OCI-LY3 (cell line): ENCODE data around the gene NUDT9.
"Not testable (repeated sequence)": the region's sequence is repeated elsewhere in the genome, so short reads cannot be mapped to it uniquely, and the experiment has no call there.

Experiments
- H2AFZ ChIP-seq: fragments of 200-600, 300-600 bp; shearing (Covaris generic); 2 replicates; pipeline ENCODE4 v1.6.0; 2014; ENCODE audit warnings: antibody characterized with exemption, low read depth, low read length
- H3K27ac ChIP-seq: fragments of 200-600, 300-600 bp; sonication (generic); 2 replicates; pipeline ENCODE4 v1.5.1; 2014; ENCODE audit warnings: mild to moderate bottlenecking, low read length, moderate library complexity, mixed read lengths
- H3K27me3 ChIP-seq: fragments of 200-600, 300-600 bp; sonication (generic); 2 replicates; pipeline ENCODE4 v1.6.1; 2014; ENCODE audit warnings: low read depth, low read length, mixed read lengths
- H3K36me3 ChIP-seq: fragments of 200-600, 300-600 bp; sonication (generic); replicated peaks from 2 replicates; pipeline ENCODE3; 2014; ENCODE audit warnings: low read depth, low read length, mixed read lengths
- H3K4me1 ChIP-seq: fragments of 300-600, 200-600 bp; sonication (generic); 2 replicates; pipeline ENCODE4 v1.6.1; 2014; ENCODE audit warnings: low read length, mixed read lengths
- H3K4me2 ChIP-seq: fragments of 200-600, 300-600 bp; sonication (generic); 2 replicates; pipeline ENCODE4 v1.6.1; 2014; ENCODE audit warnings: low read length, mixed read lengths
- H3K4me3 ChIP-seq: fragments of 300-600, 200-600 bp; sonication (generic); 2 replicates; pipeline ENCODE4 v1.5.1; 2014; ENCODE audit warnings: antibody characterized with exemption, mild to moderate bottlenecking, low read length, moderate library complexity
- H3K79me2 ChIP-seq: fragments of 300-600, 200-600 bp; shearing (Covaris generic); 2 replicates; pipeline ENCODE4 v1.6.1; 2014; ENCODE audit warnings: mild to moderate bottlenecking, low read length, mixed read lengths
- H3K9ac ChIP-seq: fragments of 300-600, 200-600 bp; shearing (Covaris generic); 2 replicates; pipeline ENCODE4 v1.6.0; 2014; ENCODE audit warnings: mild to moderate bottlenecking, low read length, moderate library complexity
- H3K9me3 ChIP-seq: fragments of 200-600, 300-600 bp; shearing (Covaris generic); 2 replicates; pipeline ENCODE4 v1.6.1; 2014; ENCODE audit warnings: low read length, mixed read lengths; ENCODE audit not compliant: insufficient read depth
- H4K20me1 ChIP-seq: fragments of 200-600, 300-600 bp; sonication (generic); 2 replicates; pipeline ENCODE4 v1.6.1; 2016; ENCODE audit warnings: low read length, mixed read lengths; ENCODE audit not compliant: insufficient read depth
- EZH2phosphoT487 ChIP-seq: fragments of 200-600 bp; shearing (Covaris generic); IDR thresholded peaks from 2 replicates; pipeline ENCODE4 v1.6.1; 2018; ENCODE audit warnings: antibody characterized with exemption, mixed run types, low read depth
- TF ChIP-seq, protein P1 (sequence below): fragments of 200-600, 300-600 bp; sonication (generic); IDR thresholded peaks from 2 replicates; pipeline ENCODE4 v1.5.1; 2014; ENCODE audit warnings: antibody characterized with exemption, low read length, low read depth

The NUDT9 gene

DNA sequence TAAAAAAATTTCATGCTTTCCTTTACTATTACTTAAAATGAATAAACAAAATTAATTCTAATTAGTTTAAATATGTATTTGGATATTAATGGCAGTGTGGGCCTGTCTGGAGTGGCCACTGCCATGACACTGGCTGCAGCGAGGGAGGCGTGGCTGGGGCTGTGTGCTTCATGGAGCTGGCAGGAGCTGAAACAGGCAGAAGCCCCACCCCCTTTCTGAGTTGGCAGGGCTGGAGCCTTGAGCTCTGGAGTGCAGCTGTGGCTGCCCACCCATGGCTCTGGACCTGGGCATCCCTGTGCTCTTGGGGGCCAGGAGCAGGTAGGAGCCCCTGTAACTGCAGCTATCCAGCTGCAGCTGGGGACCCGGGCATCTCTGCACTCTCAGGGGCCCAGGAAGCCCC is 23.2 kb upstream of the NUDT9 start:
- H3K79me2 ChIP-seq, result no peaks in the 10 kb centered on the region
- H3K36me3 ChIP-seq, result no peaks in the 10 kb centered on the region
- H3K4me2 ChIP-seq, result no peak overlapping the region
- no peak for TF ChIP-seq EZH2phosphoT487
- TF ChIP-seq, protein P1, sequence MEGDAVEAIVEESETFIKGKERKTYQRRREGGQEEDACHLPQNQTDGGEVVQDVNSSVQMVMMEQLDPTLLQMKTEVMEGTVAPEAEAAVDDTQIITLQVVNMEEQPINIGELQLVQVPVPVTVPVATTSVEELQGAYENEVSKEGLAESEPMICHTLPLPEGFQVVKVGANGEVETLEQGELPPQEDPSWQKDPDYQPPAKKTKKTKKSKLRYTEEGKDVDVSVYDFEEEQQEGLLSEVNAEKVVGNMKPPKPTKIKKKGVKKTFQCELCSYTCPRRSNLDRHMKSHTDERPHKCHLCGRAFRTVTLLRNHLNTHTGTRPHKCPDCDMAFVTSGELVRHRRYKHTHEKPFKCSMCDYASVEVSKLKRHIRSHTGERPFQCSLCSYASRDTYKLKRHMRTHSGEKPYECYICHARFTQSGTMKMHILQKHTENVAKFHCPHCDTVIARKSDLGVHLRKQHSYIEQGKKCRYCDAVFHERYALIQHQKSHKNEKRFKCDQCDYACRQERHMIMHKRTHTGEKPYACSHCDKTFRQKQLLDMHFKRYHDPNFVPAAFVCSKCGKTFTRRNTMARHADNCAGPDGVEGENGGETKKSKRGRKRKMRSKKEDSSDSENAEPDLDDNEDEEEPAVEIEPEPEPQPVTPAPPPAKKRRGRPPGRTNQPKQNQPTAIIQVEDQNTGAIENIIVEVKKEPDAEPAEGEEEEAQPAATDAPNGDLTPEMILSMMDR, result no peak
- no peak overlapping the region for H3K27ac ChIP-seq
- H2AFZ ChIP-seq, result no peak overlapping the region
- no peaks in the 10 kb centered on the region for H3K4me1 ChIP-seq
- no peak overlapping the region for H3K9ac ChIP-seq
- no peak overlapping the region for H3K4me3 ChIP-seq
- H3K9me3 ChIP-seq, result no peaks in the 10 kb centered on the region
- no peaks in the 10 kb centered on the region for H3K27me3 ChIP-seq
- H4K20me1 ChIP-seq, result no peaks in the 10 kb centered on the region

DNA sequence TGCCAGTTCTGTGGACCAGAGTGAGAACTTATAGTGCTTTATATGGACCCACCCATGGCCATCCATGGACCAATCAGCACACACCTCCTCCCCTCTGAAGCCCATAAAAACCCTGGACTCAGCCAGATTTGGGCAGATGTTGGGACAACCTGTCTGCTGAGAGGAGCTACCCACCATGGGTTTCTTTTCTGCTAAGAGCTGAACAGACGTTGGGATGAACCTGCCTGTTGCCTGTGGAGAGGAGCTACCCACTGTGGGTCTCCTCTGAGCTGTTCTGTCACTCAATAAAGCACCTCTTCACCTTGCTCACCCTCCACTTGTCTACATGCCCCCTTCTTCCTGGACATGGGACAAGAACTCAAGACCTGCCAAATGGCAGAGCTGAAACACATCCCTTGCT is 22.4 kb upstream of the NUDT9 start:
- Histone ChIP-seq H3K4me3 (no peak overlapping the region), H3K9ac (no peak overlapping the region), H3K4me1 (no peaks in the 10 kb centered on the region), H3K27me3 (no peaks in the 10 kb centered on the region), H3K9me3 (no peaks in the 10 kb centered on the region), H3K27ac (no peak overlapping the region), H3K36me3 (no peaks in the 10 kb centered on the region), H2AFZ (no peak overlapping the region), H3K4me2 (no peak overlapping the region), H3K79me2 (no peaks in the 10 kb centered on the region), H4K20me1 (no peaks in the 10 kb centered on the region)
- TF ChIP-seq EZH2phosphoT487, result no peak
- TF ChIP-seq, protein P1, result no peak

DNA sequence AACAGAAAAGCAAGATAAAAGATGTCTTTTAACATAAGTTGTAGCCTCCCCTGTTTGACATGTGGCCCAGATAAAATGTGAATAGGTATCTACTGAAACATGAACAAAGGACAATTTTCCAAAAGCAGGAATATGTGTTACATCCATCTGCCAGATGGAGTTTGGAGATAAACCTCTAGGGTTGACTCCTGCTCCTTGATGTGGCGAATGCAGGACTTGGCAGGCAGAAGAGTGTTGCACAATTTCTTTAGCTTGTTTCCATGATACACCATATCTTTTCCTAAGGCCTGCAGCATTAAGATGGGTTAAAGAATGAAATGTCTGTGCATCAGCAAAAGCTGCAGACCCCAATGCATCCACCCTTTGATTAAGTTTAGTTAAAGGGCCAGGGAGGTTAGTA is 18.6 kb upstream of the NUDT9 start:
- not testable (repeated sequence) for H3K36me3 ChIP-seq, H3K9ac ChIP-seq, H3K4me3 ChIP-seq, H3K4me1 ChIP-seq, H4K20me1 ChIP-seq, H3K4me2 ChIP-seq, H2AFZ ChIP-seq, H3K27ac ChIP-seq, H3K27me3 ChIP-seq, H3K9me3 ChIP-seq, H3K79me2 ChIP-seq

DNA sequence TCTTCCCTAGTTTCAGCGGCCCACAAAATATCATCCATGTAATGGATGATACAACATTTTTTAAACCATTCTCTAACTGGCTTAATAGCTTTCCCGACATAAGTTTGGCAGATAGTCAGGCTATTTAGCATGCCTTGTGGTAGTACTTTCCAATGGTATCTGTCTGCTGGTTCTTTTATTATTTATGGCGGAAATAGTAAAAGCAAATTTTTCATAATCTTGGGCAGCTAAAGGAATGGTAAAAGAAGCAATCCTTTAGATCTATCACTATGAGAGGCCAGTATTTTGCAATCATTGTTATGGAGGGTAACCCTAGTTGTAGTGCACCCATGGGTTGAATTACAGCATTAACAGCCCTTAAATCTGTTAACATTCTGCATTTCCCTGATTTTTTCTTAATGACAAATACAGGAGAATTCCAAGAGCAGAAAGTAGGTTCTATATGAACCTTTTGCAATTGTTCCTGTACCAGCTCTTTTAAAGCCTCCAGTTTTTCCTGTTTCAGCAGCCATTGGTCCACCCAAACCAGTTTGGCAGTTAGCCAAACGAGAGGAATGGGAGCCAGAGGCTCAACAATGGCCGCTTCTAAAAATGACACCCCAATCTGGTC is 17.1 kb upstream of the NUDT9 start:
- TF ChIP-seq, protein P1, result no peak
- TF ChIP-seq EZH2phosphoT487, result no peak
- no peak overlapping the region for H3K9ac ChIP-seq
- no peaks in the 10 kb centered on the region for H3K4me1 ChIP-seq
- H4K20me1 ChIP-seq, result no peaks in the 10 kb centered on the region
- H3K4me2 ChIP-seq, result no peak overlapping the region
- no peaks in the 10 kb centered on the region for H3K9me3 ChIP-seq
- H3K36me3 ChIP-seq, result no peaks in the 10 kb centered on the region
- no peaks in the 10 kb centered on the region for H3K27me3 ChIP-seq
- no peaks in the 10 kb centered on the region for H3K79me2 ChIP-seq
- H3K27ac ChIP-seq, result no peak overlapping the region
- no peak overlapping the region for H3K4me3 ChIP-seq
- H2AFZ ChIP-seq, result no peak overlapping the region
